ENCODE data around the gene NMRK1. TPM values are rescaled to one million over a fixed set of nuclear protein-coding genes. Genes with fewer than 3 reads are reported as not detected.

Gene NMRK1
- total RNA-seq, 6 donors from 2014 or later = 17.5 to 46.6 (median 27.3) TPM

DNA sequence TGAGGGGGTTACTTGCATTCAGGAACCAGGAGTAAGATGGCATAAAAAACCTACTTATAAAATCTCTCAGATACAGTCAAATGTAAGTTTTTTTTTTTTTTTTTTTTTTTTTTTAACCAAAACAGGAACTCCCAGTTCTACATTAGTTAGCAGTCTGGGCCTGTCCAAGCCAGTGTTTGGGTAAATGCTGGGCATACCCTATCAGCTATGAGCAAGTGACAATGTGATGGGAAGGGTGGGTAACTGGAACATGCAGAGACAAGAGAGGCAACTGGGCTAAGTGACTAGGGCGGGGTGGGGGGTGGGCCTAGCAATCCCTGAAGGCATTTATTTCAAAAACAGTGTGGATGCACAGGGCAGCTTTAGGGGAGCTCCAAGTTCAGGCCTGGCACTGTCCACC lies 2.3 kb downstream of the NMRK1 start:
- no peaks in the 10 kb centered on the region for H3K27me3 ChIP-seq
- ATAC-seq (ENCODE audit: low FRiP score in 2 of 2) = no peak
- whole genome bisulfite sequencing, 2 donors = 85 to 87% methylated on average over 1 of the region's 1 CpG
- peaks cover 0 to 5% (median under 1%) of the 10 kb centered on the region in 4 donors for H3K36me3 ChIP-seq
- DNase-seq = no peak
- TF ChIP-seq EP300 (IDR thresholded peaks at IDR 0.05) = no peak
- no peak for TF ChIP-seq POLR2AphosphoS5 (IDR thresholded peaks at IDR 0.05)
- no peak for TF ChIP-seq POLR2A (IDR thresholded peaks at IDR 0.05)
- TF ChIP-seq, protein P1, sequence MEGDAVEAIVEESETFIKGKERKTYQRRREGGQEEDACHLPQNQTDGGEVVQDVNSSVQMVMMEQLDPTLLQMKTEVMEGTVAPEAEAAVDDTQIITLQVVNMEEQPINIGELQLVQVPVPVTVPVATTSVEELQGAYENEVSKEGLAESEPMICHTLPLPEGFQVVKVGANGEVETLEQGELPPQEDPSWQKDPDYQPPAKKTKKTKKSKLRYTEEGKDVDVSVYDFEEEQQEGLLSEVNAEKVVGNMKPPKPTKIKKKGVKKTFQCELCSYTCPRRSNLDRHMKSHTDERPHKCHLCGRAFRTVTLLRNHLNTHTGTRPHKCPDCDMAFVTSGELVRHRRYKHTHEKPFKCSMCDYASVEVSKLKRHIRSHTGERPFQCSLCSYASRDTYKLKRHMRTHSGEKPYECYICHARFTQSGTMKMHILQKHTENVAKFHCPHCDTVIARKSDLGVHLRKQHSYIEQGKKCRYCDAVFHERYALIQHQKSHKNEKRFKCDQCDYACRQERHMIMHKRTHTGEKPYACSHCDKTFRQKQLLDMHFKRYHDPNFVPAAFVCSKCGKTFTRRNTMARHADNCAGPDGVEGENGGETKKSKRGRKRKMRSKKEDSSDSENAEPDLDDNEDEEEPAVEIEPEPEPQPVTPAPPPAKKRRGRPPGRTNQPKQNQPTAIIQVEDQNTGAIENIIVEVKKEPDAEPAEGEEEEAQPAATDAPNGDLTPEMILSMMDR (IDR thresholded peaks at IDR 0.05) = no peak
- peak overlapping the region; percentile 93 to 99 (median 98) for H3K27ac ChIP-seq
- H3K9me3 ChIP-seq = no peaks in the 10 kb centered on the region
- peak overlapping the region in 1 of 4 donors; percentile 78 for H3K4me3 ChIP-seq
- peaks cover 39 to 57% (median 45%) of the 10 kb centered on the region in 4 donors for H3K4me1 ChIP-seq

DNA sequence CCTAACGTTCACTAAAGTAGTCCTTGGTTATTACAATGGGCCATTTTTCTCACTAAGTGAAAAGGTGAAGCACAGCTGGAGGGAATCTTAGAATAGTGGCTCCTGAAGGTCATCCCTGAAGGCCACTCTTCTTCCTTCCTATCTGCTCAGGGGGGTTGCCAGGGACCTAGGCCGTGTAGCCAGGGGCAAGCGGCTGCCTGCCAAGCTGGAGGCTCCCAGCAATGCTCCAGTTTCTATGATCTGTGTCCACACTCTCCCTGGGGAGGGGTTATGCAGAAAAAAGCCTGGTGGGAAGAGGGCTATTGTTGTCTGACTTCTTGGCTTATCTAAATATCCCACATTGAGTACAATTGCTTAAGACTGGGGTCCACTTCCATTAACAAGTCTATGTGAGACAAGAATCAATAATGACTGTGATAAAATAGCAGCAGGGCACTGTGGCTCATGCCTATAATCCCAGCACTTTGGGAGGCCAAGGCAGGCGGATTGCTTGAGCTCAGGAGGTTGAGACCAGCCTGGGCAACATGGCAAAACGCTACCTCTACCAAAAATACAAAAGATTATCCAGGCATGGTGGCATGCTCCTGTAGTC lies 3.8 kb downstream of the NMRK1 start:
- Histone ChIP-seq H3K9me3 (no peaks in the 10 kb centered on the region), H3K36me3 (peaks cover 0 to 20% (median 5%) of the 10 kb centered on the region in 4 donors), H3K27ac (peak overlapping the region; percentile 47 to 78 (median 48)), H3K4me3 (no peak overlapping the region), H3K4me1 (peaks cover 29 to 45% (median 33%) of the 10 kb centered on the region in 4 donors), H3K27me3 (no peaks in the 10 kb centered on the region)
- peak in 1 of 2 donors; percentile 17 for DNase-seq
- no peak for ATAC-seq (ENCODE audit: low FRiP score in 2 of 2)
- TF ChIP-seq POLR2A (IDR thresholded peaks at IDR 0.05) = no peak
- no peak for TF ChIP-seq POLR2AphosphoS5 (IDR thresholded peaks at IDR 0.05)
- TF ChIP-seq, protein P1 (IDR thresholded peaks at IDR 0.05) = no peak
- no peak for TF ChIP-seq EP300 (IDR thresholded peaks at IDR 0.05)
- 69 to 73% methylated on average over 5 of the region's 5 CpGs for WGBS, 2 donors

DNA sequence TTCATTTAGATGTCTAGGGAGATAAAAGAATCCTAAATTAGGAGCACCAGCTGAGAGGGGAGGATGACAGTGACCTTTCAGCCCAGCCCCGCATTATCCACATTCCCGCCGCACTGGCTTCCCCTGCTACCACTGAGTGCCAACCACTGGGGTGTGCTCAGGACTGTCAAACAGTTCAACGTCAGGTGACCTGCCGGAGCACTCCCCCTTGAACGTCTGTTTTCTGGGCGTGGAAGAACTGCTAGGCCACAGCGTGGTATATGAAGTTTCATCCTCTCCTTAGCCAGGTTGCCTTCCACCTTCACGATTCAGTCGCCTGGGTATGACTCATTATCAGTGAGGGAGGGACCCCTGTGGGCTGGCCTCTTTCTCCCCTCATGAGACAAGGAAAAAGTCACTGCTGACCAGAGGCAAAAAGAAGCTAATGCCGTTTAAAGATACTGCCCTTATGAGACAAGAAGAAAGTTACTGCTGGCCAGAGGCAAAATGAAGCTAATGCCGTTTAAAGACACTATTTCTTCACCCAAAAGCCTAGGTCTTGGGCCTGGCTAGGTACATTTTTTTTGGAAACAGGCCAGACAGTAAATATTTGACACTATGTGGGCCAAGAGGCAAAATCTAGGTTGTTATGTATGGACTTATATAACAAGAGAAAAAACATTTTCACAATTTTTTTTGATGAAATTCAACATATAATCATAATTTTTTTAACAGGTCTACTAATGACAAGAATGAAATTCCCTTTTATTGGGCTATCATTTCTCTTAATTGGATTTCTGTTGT lies 4.6 kb downstream of the NMRK1 start:
- H3K4me3 ChIP-seq = no peak overlapping the region
- peaks cover 29 to 45% (median 33%) of the 10 kb centered on the region in 4 donors for H3K4me1 ChIP-seq
- peaks cover 0 to 20% (median 5%) of the 10 kb centered on the region in 4 donors for H3K36me3 ChIP-seq
- no peaks in the 10 kb centered on the region for H3K9me3 ChIP-seq
- 35 to 64% methylated on average over 12 of the region's 12 CpGs for WGBS, 2 donors
- peak in 1 of 2 donors; percentile 52 for ATAC-seq (ENCODE audit: low FRiP score in 2 of 2)
- DNase-seq = peak in 1 of 2 donors; percentile 85
- H3K27ac ChIP-seq = peak overlapping the region; percentile 47 to 78 (median 48)
- no peaks in the 10 kb centered on the region for H3K27me3 ChIP-seq
- TF ChIP-seq POLR2AphosphoS5 (IDR thresholded peaks at IDR 0.05) = peak in 1 of 2 donors; percentile 50
- TF ChIP-seq, protein P1 (IDR thresholded peaks at IDR 0.05) = peak in 2 of 6 experiments; percentile 13 to 27
- TF ChIP-seq EP300 (IDR thresholded peaks at IDR 0.05) = no peak
- TF ChIP-seq POLR2A (IDR thresholded peaks at IDR 0.05) = no peak

DNA sequence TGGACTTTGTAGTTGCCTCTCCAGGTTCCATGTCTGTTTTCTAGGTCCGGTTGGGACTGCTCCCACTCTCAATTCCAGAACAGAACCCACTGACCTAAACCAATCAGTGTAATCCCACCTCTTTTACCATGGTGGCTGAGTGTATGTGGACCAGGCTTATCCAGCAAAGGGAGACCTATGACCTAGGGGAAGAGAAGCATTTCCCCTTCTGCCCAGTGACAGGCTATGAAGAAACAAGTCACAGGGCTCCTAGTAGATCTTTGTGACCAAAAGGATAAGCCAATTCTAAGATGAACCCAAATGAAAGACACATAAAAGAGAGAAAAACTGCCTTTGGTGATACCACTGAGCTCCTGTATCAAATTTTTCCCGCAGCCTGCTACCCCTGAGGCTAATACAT lies 6.3 kb downstream of the NMRK1 start:
- Histone ChIP-seq H3K27me3 (no peaks in the 10 kb centered on the region), H3K36me3 (peaks cover 0 to 20% (median 5%) of the 10 kb centered on the region in 4 donors), H3K4me3 (no peak overlapping the region), H3K4me1 (peaks cover 29 to 47% (median 35%) of the 10 kb centered on the region in 4 donors), H3K9me3 (no peaks in the 10 kb centered on the region), H3K27ac (no peak overlapping the region)
- TF ChIP-seq, protein P1 (IDR thresholded peaks at IDR 0.05) = no peak
- TF ChIP-seq EP300 (IDR thresholded peaks at IDR 0.05) (no peak), POLR2AphosphoS5 (IDR thresholded peaks at IDR 0.05) (no peak), POLR2A (IDR thresholded peaks at IDR 0.05) (no peak)
- ATAC-seq (ENCODE audit: low FRiP score in 2 of 2) (no peak), DNase-seq (no peak)
- 0 to 1% methylated on average over 2 of the region's 2 CpGs for WGBS, 2 donors

All from upper lobe of left lung (tissue), 6 donors.